Keratinocyte (primary cell): ENCODE data around the gene TM9SF2. TPM values are rescaled to one million over a fixed set of nuclear protein-coding genes. Genes with fewer than 3 reads are reported as not detected.
"Not testable (repeated sequence)": the region's sequence is repeated elsewhere in the genome, so short reads cannot be mapped to it uniquely, and the experiment has no call there.

Source experiments
- DNase-seq: peaks from one replicate; pipeline ENCODE4 v3.0.0-alpha.2; 2011; ENCODE audit warnings: low read depth, missing footprints, low spot score
- FAIRE-seq: peaks from 2 replicates; lab custom pipeline; 2011; peaks lifted over from hg19 to GRCh38; lab: Jason Lieb, UNC
- H2AFZ ChIP-seq: 2 replicates; pipeline ENCODE4 v1.6.0; 2012; ENCODE audit warnings: low read length, control low read depth, inconsistent platforms; ENCODE audit not compliant: control insufficient read depth
- H3K27ac ChIP-seq: 2 replicates; pipeline ENCODE4 v1.5.1; 2011; ENCODE audit warnings: low read length; ENCODE audit not compliant: control insufficient read depth, insufficient read depth
- H3K27me3 ChIP-seq: 3 replicates; pipeline ENCODE4 v1.6.0; 2011; ENCODE audit warnings: low read length; ENCODE audit not compliant: control insufficient read depth, insufficient read depth; ENCODE audit errors: extremely low read depth
- H3K36me3 ChIP-seq, 2 experiments: 2 replicates in 1 of 2; 3 replicates in 1 of 2; pipeline ENCODE4 v1.5.1; 2011; ENCODE audit warnings: low read length in 2 of 2, mild to moderate bottlenecking in 1 of 2; ENCODE audit not compliant: control insufficient read depth in 2 of 2, insufficient read depth in 2 of 2; ENCODE audit errors: extremely low read depth in 1 of 2
- H3K4me1 ChIP-seq: 3 replicates; pipeline ENCODE4 v1.5.1; 2011; ENCODE audit warnings: low read length; ENCODE audit not compliant: control insufficient read depth, insufficient read depth; ENCODE audit errors: extremely low read depth
- H3K4me2 ChIP-seq: 3 replicates; pipeline ENCODE4 v1.6.0; 2011; ENCODE audit warnings: low read depth, low read length; ENCODE audit not compliant: control insufficient read depth, insufficient read depth; ENCODE audit errors: extremely low read depth
- H3K4me3 ChIP-seq, 3 experiments: fragments of 200-600 bp in 1 of 3; sonication (generic) in 1 of 3; 2 replicates in 2 of 3; 3 replicates in 1 of 3; pipeline ENCODE4 v1.5.1; 2011 to 2016; ENCODE audit warnings: low read length in 3 of 3, mild to moderate bottlenecking in 3 of 3, control low read depth in 2 of 3, inconsistent platforms in 1 of 3, low read depth in 1 of 3, mixed read lengths in 1 of 3, mixed run types in 1 of 3, moderate library complexity in 1 of 3; ENCODE audit not compliant: control insufficient read depth in 2 of 3, insufficient read depth in 2 of 3; ENCODE audit errors: extremely low read depth in 1 of 3
- H3K79me2 ChIP-seq: 2 replicates; pipeline ENCODE4 v1.6.0; 2012; ENCODE audit warnings: low read length; ENCODE audit not compliant: control insufficient read depth, insufficient read depth
- H3K9ac ChIP-seq: 3 replicates; pipeline ENCODE4 v1.6.0; 2011; ENCODE audit warnings: low read length; ENCODE audit not compliant: control insufficient read depth, insufficient read depth; ENCODE audit errors: extremely low read depth
- H3K9me1 ChIP-seq: 3 replicates; pipeline ENCODE4 v1.6.0; 2011; ENCODE audit warnings: low read length; ENCODE audit not compliant: control insufficient read depth, insufficient read depth; ENCODE audit errors: extremely low read depth
- H3K9me3 ChIP-seq: 2 replicates; pipeline ENCODE4 v1.5.1; 2012; ENCODE audit warnings: low read depth, low read length; ENCODE audit not compliant: control insufficient read depth
- H4K20me1 ChIP-seq: 3 replicates; pipeline ENCODE4 v1.6.0; 2011; ENCODE audit warnings: low read length; ENCODE audit not compliant: control insufficient read depth, insufficient read depth; ENCODE audit errors: extremely low read depth
- EZH2 ChIP-seq: IDR thresholded peaks from one replicate; pipeline ENCODE4 v1.6.1; 2012; ENCODE audit warnings: inconsistent platforms, mild to moderate bottlenecking, low read length, moderate library complexity
- dilution Hi-C: fragments of 300-500 bp; cut with MboI; formaldehyde crosslinking; loops from one replicate; pipeline ENCODE4 v1.7.0; 2020; ENCODE audit warnings: low sequenced_read_pairs; ENCODE audit not compliant: extremely low pct_ligation_motif_present
- polyA plus RNA-seq, 5 experiments: library from polyadenylated mRNA; depleted of rRNA in 3 of 5; stranded (reverse) in 3 of 5; stranded (forward) in 1 of 5; unstranded in 1 of 5; fragments of >200 nt; gene quantifications; 1 replicate in 1 of 5; 2 replicates in 3 of 5; 3 replicates in 1 of 5; pipeline versions ENCODE4 v1.2.1 to v1.2.3, GENCODE V29; 2011 to 2012; ENCODE audit warnings: missing spikeins in 2 of 5, low read depth in 1 of 5, low replicate concordance in 1 of 5
- TF ChIP-seq, protein P1 (sequence below), 3 experiments: IDR thresholded peaks in 1 of 3; conservative IDR thresholded peaks in 1 of 3; optimal IDR thresholded peaks in 1 of 3; 2 replicates in 2 of 3; 3 replicates in 1 of 3; pipeline versions ENCODE3 to v1.5.1; 2011; ENCODE audit warnings: low read length in 3 of 3, mild to moderate bottlenecking in 3 of 3, moderate library complexity in 2 of 3, control low read depth in 1 of 3, inconsistent platforms in 1 of 3; ENCODE audit not compliant: insufficient read depth in 2 of 3; ENCODE audit errors: extremely low read depth in 1 of 3

TM9SF2 gene
- polyA plus RNA-seq, 1 donor (not counting 4 experiments of a cell fraction or from before 2014, with no cell fraction given): 134 TPM

DNA sequence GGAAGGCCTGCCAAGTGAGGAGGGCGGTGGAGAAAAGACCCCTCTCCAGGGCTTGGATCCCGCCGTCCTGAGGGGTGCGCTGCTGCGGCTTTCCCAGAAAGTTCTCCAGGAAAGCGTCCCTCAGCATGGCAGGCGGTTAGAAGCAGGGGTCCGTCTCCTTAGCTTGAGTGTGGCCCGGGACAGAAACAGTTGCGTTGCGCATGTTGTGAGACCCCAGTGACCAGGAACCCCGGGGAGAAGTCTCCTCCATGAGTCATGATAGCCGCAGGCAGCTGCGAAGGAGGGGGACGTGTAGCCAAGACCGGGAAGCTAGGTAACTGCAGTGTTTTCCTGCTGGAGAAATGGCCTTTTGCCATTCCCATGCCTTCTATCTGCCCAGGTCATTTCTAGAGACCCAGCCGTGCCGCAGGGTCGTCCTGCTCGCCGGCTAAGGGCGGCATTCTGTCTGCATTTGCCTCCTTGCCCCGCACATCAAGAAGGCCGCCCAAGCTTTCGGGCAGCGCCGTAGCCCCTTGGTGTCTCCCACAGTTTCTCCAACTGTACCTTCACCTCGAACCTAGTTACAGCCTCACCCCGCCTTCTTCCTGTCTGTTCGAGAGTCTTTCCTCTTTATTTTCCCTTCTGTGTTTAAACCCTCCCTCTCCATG lies 64.3 kb downstream of the TM9SF2 start:
- Histone ChIP-seq H3K9me1 (no peaks in the 10 kb centered on the region), H3K27ac (no peak overlapping the region), H3K9ac (no peak overlapping the region), H3K4me3 (no peak overlapping the region), H3K4me1 (no peaks in the 10 kb centered on the region), H4K20me1 (no peaks in the 10 kb centered on the region), H3K4me2 (no peak overlapping the region), H3K27me3 (no peaks in the 10 kb centered on the region), H3K79me2 (no peaks in the 10 kb centered on the region), H2AFZ (no peak overlapping the region), H3K9me3 (no peaks in the 10 kb centered on the region), H3K36me3 (no peaks in the 10 kb centered on the region)
- FAIRE-seq (no peak), DNase-seq (no peak)
- no peak for TF ChIP-seq EZH2
- TF ChIP-seq, protein P1, sequence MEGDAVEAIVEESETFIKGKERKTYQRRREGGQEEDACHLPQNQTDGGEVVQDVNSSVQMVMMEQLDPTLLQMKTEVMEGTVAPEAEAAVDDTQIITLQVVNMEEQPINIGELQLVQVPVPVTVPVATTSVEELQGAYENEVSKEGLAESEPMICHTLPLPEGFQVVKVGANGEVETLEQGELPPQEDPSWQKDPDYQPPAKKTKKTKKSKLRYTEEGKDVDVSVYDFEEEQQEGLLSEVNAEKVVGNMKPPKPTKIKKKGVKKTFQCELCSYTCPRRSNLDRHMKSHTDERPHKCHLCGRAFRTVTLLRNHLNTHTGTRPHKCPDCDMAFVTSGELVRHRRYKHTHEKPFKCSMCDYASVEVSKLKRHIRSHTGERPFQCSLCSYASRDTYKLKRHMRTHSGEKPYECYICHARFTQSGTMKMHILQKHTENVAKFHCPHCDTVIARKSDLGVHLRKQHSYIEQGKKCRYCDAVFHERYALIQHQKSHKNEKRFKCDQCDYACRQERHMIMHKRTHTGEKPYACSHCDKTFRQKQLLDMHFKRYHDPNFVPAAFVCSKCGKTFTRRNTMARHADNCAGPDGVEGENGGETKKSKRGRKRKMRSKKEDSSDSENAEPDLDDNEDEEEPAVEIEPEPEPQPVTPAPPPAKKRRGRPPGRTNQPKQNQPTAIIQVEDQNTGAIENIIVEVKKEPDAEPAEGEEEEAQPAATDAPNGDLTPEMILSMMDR (optimal IDR thresholded peaks at IDR 0.05 in 1 of 3, IDR thresholded peaks at IDR 0.05 in 1 of 3, conservative IDR thresholded peaks at IDR 0.05 in 1 of 3; ENCODE audit: extremely low read depth in 1 of 3, insufficient read depth in 2 of 3, low read length in 3 of 3): no peak
- dilution Hi-C loops: no loop called here

DNA sequence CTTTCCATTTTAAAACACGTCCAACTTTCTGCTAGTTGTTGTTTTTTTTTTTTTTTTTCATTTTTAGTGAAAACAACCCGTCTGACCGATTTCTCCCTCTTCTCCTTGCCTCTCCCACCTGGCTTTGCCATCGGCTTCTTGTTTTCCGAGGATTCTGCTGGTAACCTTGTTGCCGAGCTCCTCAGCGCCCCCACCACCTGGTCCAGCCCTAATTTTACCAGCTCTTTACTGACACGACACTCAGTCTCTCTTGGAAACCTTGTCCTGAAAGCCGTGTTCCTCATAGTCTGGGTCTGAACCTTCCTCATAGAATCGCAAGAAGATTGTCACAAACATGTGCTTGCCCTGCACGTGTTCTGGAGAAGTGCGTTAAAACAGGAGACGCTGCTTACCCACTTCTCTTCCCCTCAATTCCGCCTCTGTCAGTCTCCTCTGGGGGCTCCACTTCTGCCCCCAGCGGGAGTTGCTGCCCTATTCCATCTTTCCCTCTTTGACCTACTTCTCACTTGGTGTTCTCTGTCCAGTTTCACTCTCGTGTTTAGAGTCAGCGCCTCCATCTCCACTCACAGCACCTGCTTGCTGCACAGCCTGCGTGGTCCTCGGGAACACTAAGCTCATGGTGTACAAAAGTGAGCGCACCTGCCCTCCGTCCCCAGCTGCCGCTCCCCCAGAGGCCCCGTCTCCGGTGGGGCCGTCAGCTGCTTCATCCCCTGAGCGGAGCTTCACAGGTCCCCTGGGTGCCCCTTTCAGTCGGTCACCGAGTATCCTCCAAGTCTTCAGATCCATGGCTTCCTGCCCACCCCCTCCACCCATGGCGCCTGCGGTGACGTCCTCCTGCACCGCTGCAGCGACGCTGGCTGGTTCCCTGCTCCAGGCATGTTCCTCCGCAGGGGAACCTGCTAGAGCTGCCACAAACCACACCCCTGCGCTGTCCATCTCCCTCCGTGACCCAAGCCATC lies 65.1 kb downstream of the TM9SF2 start:
- no peak overlapping the region for H2AFZ ChIP-seq
- no peak for DNase-seq
- FAIRE-seq: no peak
- no peaks in the 10 kb centered on the region for H3K79me2 ChIP-seq
- H3K9ac ChIP-seq: no peak overlapping the region
- H3K9me1 ChIP-seq: no peaks in the 10 kb centered on the region
- no peak overlapping the region for H3K27ac ChIP-seq
- dilution Hi-C loops: no loop called here
- no peak overlapping the region for H3K4me3 ChIP-seq
- H3K9me3 ChIP-seq: no peaks in the 10 kb centered on the region
- no peaks in the 10 kb centered on the region for H3K4me1 ChIP-seq
- H3K4me2 ChIP-seq: no peak overlapping the region
- H3K36me3 ChIP-seq: no peaks in the 10 kb centered on the region
- H4K20me1 ChIP-seq: no peaks in the 10 kb centered on the region
- H3K27me3 ChIP-seq: no peaks in the 10 kb centered on the region
- no peak for TF ChIP-seq EZH2
- TF ChIP-seq, protein P1 (optimal IDR thresholded peaks at IDR 0.05 in 1 of 3, IDR thresholded peaks at IDR 0.05 in 1 of 3, conservative IDR thresholded peaks at IDR 0.05 in 1 of 3; ENCODE audit: extremely low read depth in 1 of 3, insufficient read depth in 2 of 3, low read length in 3 of 3): no peak

DNA sequence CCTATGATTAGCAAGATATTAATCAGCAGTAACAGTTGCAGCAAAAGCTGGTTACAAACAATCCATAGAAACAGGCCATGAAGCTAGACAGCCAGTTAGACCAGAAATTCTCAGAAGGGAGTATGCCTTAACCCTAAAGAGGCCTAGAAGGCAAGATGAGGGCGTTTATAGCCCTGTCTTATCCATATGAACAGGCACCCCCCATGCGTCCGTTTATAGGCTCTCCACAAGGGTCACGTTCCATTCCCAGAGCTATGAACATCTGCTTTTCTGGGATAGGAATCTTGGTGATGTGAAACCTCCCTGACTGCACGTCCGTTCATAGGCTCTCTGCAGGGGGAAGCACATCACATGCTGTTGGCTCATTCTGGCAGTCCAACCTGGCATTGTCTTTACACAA lies 67.6 kb downstream of the TM9SF2 start:
- H2AFZ ChIP-seq, H3K4me2 ChIP-seq, H3K27ac ChIP-seq, H3K9ac ChIP-seq, H3K27me3 ChIP-seq, H3K4me3 ChIP-seq, H3K9me1 ChIP-seq, dilution Hi-C loops, FAIRE-seq, H3K79me2 ChIP-seq, H4K20me1 ChIP-seq, H3K36me3 ChIP-seq, H3K9me3 ChIP-seq, H3K4me1 ChIP-seq, DNase-seq: not testable (repeated sequence)
